GM12801 (cell line): ENCODE measurements around the gene COLEC11.

Source experiments
- CTCF ChIP-seq: IDR thresholded peaks from one replicate; pipeline ENCODE4 v1.5.1; 2011; ENCODE audit warnings: control low read depth; ENCODE audit not compliant: insufficient read length; ENCODE audit errors: extremely low read depth

COLEC11 gene

GRCh38 chr2:3587432-3587831 lies 7.5 kb upstream of the COLEC11 start:
- TF ChIP-seq CTCF = no peak

- TF ChIP-seq CTCF = no peak
Observed at GRCh38 chr2:3588084-3588483, 6.8 kb upstream of the COLEC11 start.

GRCh38 chr2:3589086-3589485 lies 5.8 kb upstream of the COLEC11 start:
- no peak for TF ChIP-seq CTCF

GRCh38 chr2:3595404-3595803 lies 492 bp downstream of the COLEC11 start:
- TF ChIP-seq CTCF = no peak

GRCh38 chr2:3595985-3596384 lies 1.1 kb downstream of the COLEC11 start:
- TF ChIP-seq CTCF = no peak

- TF ChIP-seq CTCF = no peak
Observed at GRCh38 chr2:3596901-3597417, 2.0 kb downstream of the COLEC11 start.

GRCh38 chr2:3597567-3597966 lies 2.7 kb downstream of the COLEC11 start:
- no peak for TF ChIP-seq CTCF

GRCh38 chr2:3598197-3598910 lies 3.4 kb downstream of the COLEC11 start:
- TF ChIP-seq CTCF = no peak
